ENCODE measurements around the gene MYEOV.

DNA sequence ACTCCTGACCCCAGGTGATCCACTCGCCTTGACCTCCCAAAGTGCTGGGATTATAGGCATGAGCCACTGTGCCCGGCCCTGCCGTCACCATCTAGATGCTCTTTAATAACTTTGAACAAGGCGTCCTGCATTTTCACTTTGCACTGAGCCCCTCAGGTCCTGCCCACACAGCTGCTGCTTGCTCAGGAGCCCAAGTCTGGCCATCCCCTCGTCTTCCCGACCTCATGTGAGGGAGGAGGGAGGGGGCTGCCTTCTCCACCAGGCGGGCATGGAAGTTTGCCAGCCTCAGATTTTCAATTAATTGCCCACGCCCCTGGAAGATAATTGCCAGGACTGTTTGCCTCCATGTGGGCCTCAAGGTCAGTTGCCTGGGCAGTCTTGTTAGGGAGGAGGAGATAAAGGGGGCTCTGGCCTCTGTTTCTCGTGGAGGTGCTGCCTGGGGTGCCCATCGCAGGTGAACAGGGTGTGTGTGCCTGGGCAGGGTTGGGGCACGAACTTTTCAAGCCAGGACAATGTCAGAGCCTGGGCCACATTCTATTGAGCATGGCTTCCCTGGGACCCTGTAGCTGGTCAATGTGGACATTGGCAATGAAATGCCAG lies 27.9 kb upstream of the MYEOV start:
- TF ChIP-seq, protein P1, sequence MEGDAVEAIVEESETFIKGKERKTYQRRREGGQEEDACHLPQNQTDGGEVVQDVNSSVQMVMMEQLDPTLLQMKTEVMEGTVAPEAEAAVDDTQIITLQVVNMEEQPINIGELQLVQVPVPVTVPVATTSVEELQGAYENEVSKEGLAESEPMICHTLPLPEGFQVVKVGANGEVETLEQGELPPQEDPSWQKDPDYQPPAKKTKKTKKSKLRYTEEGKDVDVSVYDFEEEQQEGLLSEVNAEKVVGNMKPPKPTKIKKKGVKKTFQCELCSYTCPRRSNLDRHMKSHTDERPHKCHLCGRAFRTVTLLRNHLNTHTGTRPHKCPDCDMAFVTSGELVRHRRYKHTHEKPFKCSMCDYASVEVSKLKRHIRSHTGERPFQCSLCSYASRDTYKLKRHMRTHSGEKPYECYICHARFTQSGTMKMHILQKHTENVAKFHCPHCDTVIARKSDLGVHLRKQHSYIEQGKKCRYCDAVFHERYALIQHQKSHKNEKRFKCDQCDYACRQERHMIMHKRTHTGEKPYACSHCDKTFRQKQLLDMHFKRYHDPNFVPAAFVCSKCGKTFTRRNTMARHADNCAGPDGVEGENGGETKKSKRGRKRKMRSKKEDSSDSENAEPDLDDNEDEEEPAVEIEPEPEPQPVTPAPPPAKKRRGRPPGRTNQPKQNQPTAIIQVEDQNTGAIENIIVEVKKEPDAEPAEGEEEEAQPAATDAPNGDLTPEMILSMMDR (IDR thresholded peaks at IDR 0.05; ENCODE audit: low read length): no peak
- TF ChIP-seq EZH2 (optimal IDR thresholded peaks at IDR 0.05; ENCODE audit: low read depth, low read length): no peak
